Peyer's patch (tissue), 4 donors: ENCODE measurements around the gene S100A2.

Experiments used
- CTCF ChIP-seq, 6 experiments: fragments of 450-650 bp in 4 of 6; fragments of 200-600 bp in 2 of 6; sonication (generic) in 1 of 6; IDR thresholded peaks; one replicate each; pipeline ENCODE4 v1.5.1; 2017 to 2019; ENCODE audit warnings: antibody characterized with exemption in 6 of 6, mild to moderate bottlenecking in 3 of 6, moderate library complexity in 1 of 6
- POLR2A ChIP-seq, 2 donors: fragments of 450-650 bp; IDR thresholded peaks; one replicate each; pipeline ENCODE4 v1.5.1; 2017; ENCODE audit warnings: antibody characterized with exemption in 2 of 2, mild to moderate bottlenecking in 2 of 2, moderate library complexity in 2 of 2

DNA sequence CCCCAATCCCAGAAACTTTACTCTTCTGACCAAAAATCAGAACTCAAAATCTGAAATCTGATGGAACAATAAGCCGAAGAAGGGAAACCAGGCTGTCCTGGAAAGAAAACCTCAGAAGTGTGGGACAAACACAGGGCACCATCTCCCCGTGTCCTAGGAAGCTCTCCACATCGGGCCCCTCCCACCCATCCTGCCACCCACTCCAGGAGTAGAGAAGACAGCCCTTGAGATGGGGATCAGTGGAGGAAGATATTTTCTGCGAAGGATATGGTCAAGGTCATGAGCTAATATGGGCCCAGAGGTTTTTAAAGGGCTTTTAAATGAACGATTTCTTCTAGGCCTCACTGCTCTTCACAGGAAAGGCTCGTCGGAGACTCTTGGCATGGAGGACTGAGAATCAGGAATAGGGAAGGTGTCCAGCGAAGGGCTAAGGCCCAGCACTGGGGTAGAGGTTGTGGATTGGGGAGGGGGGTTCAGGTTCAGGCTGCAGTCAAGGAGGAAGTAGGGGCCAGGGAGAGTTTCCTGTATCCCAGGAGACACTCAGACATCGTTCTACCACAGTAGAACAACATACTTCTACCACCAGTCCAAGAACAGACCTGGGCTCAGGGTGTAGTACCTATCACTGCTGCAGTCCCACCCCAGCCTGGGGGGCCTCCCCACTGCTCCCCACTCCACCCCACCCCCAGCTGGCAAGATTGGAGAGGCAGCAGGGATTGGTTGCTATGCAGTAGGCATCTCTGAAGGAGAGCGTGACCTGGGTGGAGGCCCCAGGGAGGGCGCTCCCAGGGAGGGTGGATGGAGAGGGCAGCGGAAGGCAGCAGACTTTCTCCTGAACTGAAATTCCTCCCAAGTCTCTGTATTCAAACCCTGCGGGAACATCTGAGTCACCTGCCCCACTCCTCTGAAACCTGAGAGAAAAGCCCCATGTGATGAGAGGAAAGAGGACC, 23.7 kb downstream of the S100A2 start:
- TF ChIP-seq CTCF (IDR thresholded peaks at IDR 0.05) (no peak), POLR2A (IDR thresholded peaks at IDR 0.05) (no peak)
